HEK293T (cell line): ENCODE data around the gene BIN1.
A peak's percentile ranks its signal among the peaks of the same experiment; 100 is the strongest.

Experiments used
- CTCF ChIA-PET: fragments of 350-600 bp; formaldehyde crosslinking; extraction: SDS; loops from one replicate; lab custom pipeline; 2021; ENCODE audit warnings: antibody characterized with exemption, inconsistent platforms; lab: Yijun Ruan, JAX
- POLR2A ChIA-PET: fragments of 350-600 bp; formaldehyde crosslinking; extraction: SDS; loops from one replicate; lab custom pipeline; 2020; ENCODE audit warnings: antibody characterized with exemption, inconsistent platforms; lab: Yijun Ruan, JAX
- DNase-seq: peaks from one replicate; pipeline ENCODE4 v3.0.0; 2012; ENCODE audit warnings: mixed read lengths; ENCODE audit errors: extremely low spot score
- ARNT ChIP-seq: fragments of 450-650 bp; IDR thresholded peaks from 2 replicates; pipeline ENCODE4 v1.6.1; 2017; ENCODE audit warnings: mild to moderate bottlenecking
- BHLHE40 ChIP-seq: fragments of 450-650 bp; IDR thresholded peaks from 2 replicates; pipeline ENCODE4 v1.6.1; 2016; ENCODE audit warnings: mild to moderate bottlenecking, moderate library complexity, borderline replicate concordance
- CTBP1 ChIP-seq: fragments of 450-650 bp; IDR thresholded peaks from 2 replicates; pipeline ENCODE4 v1.6.1; 2016; ENCODE audit warnings: borderline replicate concordance
- ELF4 ChIP-seq: fragments of 450-650 bp; IDR thresholded peaks from 2 replicates; pipeline ENCODE4 v1.6.1; 2017; ENCODE audit warnings: antibody characterized with exemption
- FOXA1 ChIP-seq: fragments of 450-650 bp; IDR thresholded peaks from 2 replicates; pipeline ENCODE4 v1.6.1; 2016; ENCODE audit warnings: mild to moderate bottlenecking
- FOXK2 ChIP-seq: fragments of 450-650 bp; IDR thresholded peaks from 2 replicates; pipeline ENCODE4 v1.6.1; 2016; ENCODE audit warnings: mild to moderate bottlenecking
- FOXM1 ChIP-seq: fragments of 450-650 bp; IDR thresholded peaks from 2 replicates; pipeline ENCODE4 v1.6.1; 2017; ENCODE audit warnings: mild to moderate bottlenecking, borderline replicate concordance
- HDGF ChIP-seq: fragments of 450-650 bp; IDR thresholded peaks from 2 replicates; pipeline ENCODE4 v1.6.1; 2017; ENCODE audit warnings: antibody characterized with exemption, borderline replicate concordance
- L3MBTL2 ChIP-seq: fragments of 450-650 bp; conservative IDR thresholded peaks from 2 replicates; pipeline ENCODE4 v1.6.1; 2016; ENCODE audit warnings: mild to moderate bottlenecking
- LEF1 ChIP-seq: fragments of 450-650 bp; IDR thresholded peaks from 2 replicates; pipeline ENCODE4 v1.6.1; 2017; ENCODE audit warnings: mild to moderate bottlenecking, borderline replicate concordance
- NFRKB ChIP-seq: fragments of 450-650 bp; IDR thresholded peaks from 2 replicates; pipeline ENCODE4 v1.6.1; 2016; ENCODE audit warnings: mild to moderate bottlenecking, moderate library complexity
- PKNOX1 ChIP-seq: fragments of 450-650 bp; IDR thresholded peaks from 2 replicates; pipeline ENCODE4 v1.6.1; 2016
- SP1 ChIP-seq: fragments of 450-650 bp; IDR thresholded peaks from 2 replicates; pipeline ENCODE4 v1.6.1; 2017
- SUZ12 ChIP-seq: fragments of 450-650 bp; IDR thresholded peaks from 2 replicates; pipeline ENCODE4 v1.6.1; 2016; ENCODE audit warnings: mild to moderate bottlenecking
- TARDBP ChIP-seq: fragments of 450-650 bp; IDR thresholded peaks from 2 replicates; pipeline ENCODE4 v1.6.1; 2016
- ZNF384 ChIP-seq: fragments of 450-650 bp; IDR thresholded peaks from 2 replicates; pipeline ENCODE4 v1.6.1; 2016

Gene BIN1

GRCh38 chr2:127149384-127149783, 42.4 kb upstream of the BIN1 start:
- no peak for DNase-seq
- TF ChIP-seq SUZ12 = no peak
- TF ChIP-seq ZNF384 = no peak
- TF ChIP-seq ARNT = no peak
- no peak for TF ChIP-seq FOXA1
- no peak for TF ChIP-seq CTBP1
- no peak for TF ChIP-seq ELF4
- TF ChIP-seq NFRKB = no peak
- no peak for TF ChIP-seq FOXK2
- no peak for TF ChIP-seq TARDBP
- no peak for TF ChIP-seq BHLHE40
- TF ChIP-seq SP1 = no peak
- no peak for TF ChIP-seq FOXM1
- ChIA-PET CTCF (no interaction called here), POLR2A (no interaction called here)

GRCh38 chr2:127146820-127147502, 40.0 kb upstream of the BIN1 start:
- ChIA-PET CTCF (no interaction called here), POLR2A (interaction anchor here (1.0 kb wide), 1 partner anchor 147 kb away, joined by 3 read pairs; the partner anchor contains the start of gene ERCC3)
- DNase-seq = no peak
- TF ChIP-seq TARDBP (no peak), FOXA1 (no peak), NFRKB (no peak), PKNOX1 (no peak), ELF4 (no peak)

GRCh38 chr2:127146071-127146725, 39.2 kb upstream of the BIN1 start:
- ChIA-PET CTCF (interaction anchor here (0.5 to 0.9 kb wide), 2 partner anchors 25 to 115 kb away, joined by 3 to 5 read pairs; no protein-coding TSS in a partner anchor), POLR2A (no interaction called here)
- DNase-seq = no peak
- TF ChIP-seq BHLHE40 (no peak), FOXM1 (no peak), SUZ12 (no peak), FOXA1 (no peak), ELF4 (no peak), FOXK2 (no peak), NFRKB (no peak)

GRCh38 chr2:127145280-127145895, 38.4 kb upstream of the BIN1 start:
- DNase-seq = no peak
- ChIA-PET CTCF (interaction anchor here (0.5 to 0.9 kb wide), 4 partner anchors 16 to 114 kb away, joined by 3 to 5 read pairs (median 4); no protein-coding TSS in a partner anchor), POLR2A (no interaction called here)
- TF ChIP-seq SUZ12 (no peak), HDGF (no peak), CTBP1 (no peak), TARDBP (no peak), LEF1 (no peak), L3MBTL2 (no peak), PKNOX1 (no peak)

- TF ChIP-seq LEF1 (no peak), BHLHE40 (no peak), FOXM1 (no peak), CTBP1 (no peak), L3MBTL2 (no peak)
- CTCF ChIA-PET = interaction anchor here (0.7 kb wide), 1 partner anchor 15 kb away, joined by 3 read pairs; no protein-coding TSS in a partner anchor
- peak; percentile 5 for DNase-seq
- POLR2A ChIA-PET = no interaction called here
These were observed 37.2 kb upstream of the BIN1 start for GRCh38 chr2:127143841-127144782.
